ENCODE measurements around the gene ZNF175. TPM values are rescaled to one million over a fixed set of nuclear protein-coding genes. Genes with fewer than 3 reads are reported as not detected.

ZNF175 gene
- total RNA-seq, 1 donor from 2014 or later, result 15.1 TPM

GRCh38 chr19:51571599-51571998, 516 bp downstream of the ZNF175 start:
- Histone ChIP-seq H3K79me2 (ENCODE audit: insufficient read depth, low read length) (peaks cover 34% of the 10 kb centered on the region), H3K36me3 (ENCODE audit: insufficient read depth, low read length) (peaks cover 6% of the 10 kb centered on the region), H3K27me3 (ENCODE audit: insufficient read depth, low read length) (no peaks in the 10 kb centered on the region), H3K9me3 (ENCODE audit: insufficient read depth, low read depth, low read length) (no peaks in the 10 kb centered on the region), H3K4me2 (ENCODE audit: low read length) (peak overlapping the region; percentile 94), H3K9ac (ENCODE audit: low read length) (peak overlapping the region; percentile 92), H3K27ac (ENCODE audit: low read depth, low read length) (peak overlapping the region; percentile 76), H3K4me3 (ENCODE audit: insufficient read depth, low read depth, low read length) (peak overlapping the region; percentile 77), H2AFZ (ENCODE audit: low read depth, low read length) (peak overlapping the region; percentile 65), H3K4me1 (ENCODE audit: insufficient read depth, low read length) (peaks cover 15% of the 10 kb centered on the region), H4K20me1 (ENCODE audit: insufficient read depth, low read length) (peaks cover 8% of the 10 kb centered on the region)
- Mint-ChIP-seq H3K4me3 (ENCODE audit: unreplicated experiment) (peak overlapping the region; percentile 93), H3K9me3 (ENCODE audit: unreplicated experiment) (no peaks in the 10 kb centered on the region), H3K4me1 (ENCODE audit: low read depth, unreplicated experiment) (peaks cover 18% of the 10 kb centered on the region), H3K36me3 (ENCODE audit: low read depth, unreplicated experiment) (peaks cover 5% of the 10 kb centered on the region), H3K27ac (ENCODE audit: unreplicated experiment) (peak overlapping the region; percentile 86), H3K27me3 (ENCODE audit: low read depth, unreplicated experiment) (peaks cover 12% of the 10 kb centered on the region)
- no peak for FAIRE-seq
- TF ChIP-seq EZH2 (IDR thresholded peaks at IDR 0.05; ENCODE audit: insufficient read depth, low read length) (no peak), CTCF (IDR thresholded peaks at IDR 0.05; ENCODE audit: insufficient read depth, low read depth, low read length) (no peak)
- DNase-seq (ENCODE audit: low read depth), result no peak

- FAIRE-seq (no peak), DNase-seq (ENCODE audit: low read depth) (no peak)
- H3K9me3 ChIP-seq (ENCODE audit: insufficient read depth, low read depth, low read length), result no peaks in the 10 kb centered on the region
- TF ChIP-seq CTCF (IDR thresholded peaks at IDR 0.05; ENCODE audit: insufficient read depth, low read depth, low read length), result no peak
- TF ChIP-seq EZH2 (IDR thresholded peaks at IDR 0.05; ENCODE audit: insufficient read depth, low read length), result no peak
- H2AFZ ChIP-seq (ENCODE audit: low read depth, low read length), result no peak overlapping the region
- H3K36me3 Mint-ChIP-seq (ENCODE audit: low read depth, unreplicated experiment), result peaks cover 8% of the 10 kb centered on the region
- peak overlapping the region; percentile 76 for H3K27ac ChIP-seq (ENCODE audit: low read depth, low read length)
- H3K27ac Mint-ChIP-seq (ENCODE audit: unreplicated experiment), result peak overlapping the region; percentile 86
- H3K27me3 ChIP-seq (ENCODE audit: insufficient read depth, low read length), result no peaks in the 10 kb centered on the region
- peak overlapping the region; percentile 94 for H3K4me2 ChIP-seq (ENCODE audit: low read length)
- H3K4me1 ChIP-seq (ENCODE audit: insufficient read depth, low read length), result peaks cover 15% of the 10 kb centered on the region
- H3K4me3 Mint-ChIP-seq (ENCODE audit: unreplicated experiment), result peak overlapping the region; percentile 93
- H3K79me2 ChIP-seq (ENCODE audit: insufficient read depth, low read length), result peaks cover 39% of the 10 kb centered on the region
- H3K4me1 Mint-ChIP-seq (ENCODE audit: low read depth, unreplicated experiment), result peaks cover 18% of the 10 kb centered on the region
- no peaks in the 10 kb centered on the region for H3K9me3 Mint-ChIP-seq (ENCODE audit: unreplicated experiment)
- peaks cover 6% of the 10 kb centered on the region for H3K36me3 ChIP-seq (ENCODE audit: insufficient read depth, low read length)
- H3K9ac ChIP-seq (ENCODE audit: low read length), result peak overlapping the region; percentile 92
- H4K20me1 ChIP-seq (ENCODE audit: insufficient read depth, low read length), result peaks cover 11% of the 10 kb centered on the region
- peaks cover 7% of the 10 kb centered on the region for H3K27me3 Mint-ChIP-seq (ENCODE audit: low read depth, unreplicated experiment)
- peak overlapping the region; percentile 77 for H3K4me3 ChIP-seq (ENCODE audit: insufficient read depth, low read depth, low read length)
These were observed 1.3 kb downstream of the ZNF175 start for GRCh38 chr19:51572410-51572809.

GRCh38 chr19:51572908-51573307, 1.8 kb downstream of the ZNF175 start:
- DNase-seq (ENCODE audit: low read depth), result peak; percentile 63
- Histone ChIP-seq H3K9me3 (ENCODE audit: insufficient read depth, low read depth, low read length) (no peaks in the 10 kb centered on the region), H3K27ac (ENCODE audit: low read depth, low read length) (peak overlapping the region; percentile 76), H2AFZ (ENCODE audit: low read depth, low read length) (no peak overlapping the region), H3K4me3 (ENCODE audit: insufficient read depth, low read depth, low read length) (peak overlapping the region; percentile 77), H3K79me2 (ENCODE audit: insufficient read depth, low read length) (peaks cover 39% of the 10 kb centered on the region), H3K9ac (ENCODE audit: low read length) (peak overlapping the region; percentile 92), H4K20me1 (ENCODE audit: insufficient read depth, low read length) (peaks cover 11% of the 10 kb centered on the region), H3K4me1 (ENCODE audit: insufficient read depth, low read length) (peaks cover 15% of the 10 kb centered on the region), H3K4me2 (ENCODE audit: low read length) (peak overlapping the region; percentile 94), H3K36me3 (ENCODE audit: insufficient read depth, low read length) (peaks cover 6% of the 10 kb centered on the region), H3K27me3 (ENCODE audit: insufficient read depth, low read length) (no peaks in the 10 kb centered on the region)
- no peaks in the 10 kb centered on the region for H3K9me3 Mint-ChIP-seq (ENCODE audit: unreplicated experiment)
- H3K36me3 Mint-ChIP-seq (ENCODE audit: low read depth, unreplicated experiment), result peaks cover 8% of the 10 kb centered on the region
- TF ChIP-seq CTCF (IDR thresholded peaks at IDR 0.05; ENCODE audit: insufficient read depth, low read depth, low read length), result no peak
- TF ChIP-seq EZH2 (IDR thresholded peaks at IDR 0.05; ENCODE audit: insufficient read depth, low read length), result no peak
- FAIRE-seq, result peak; percentile 93
- no peak overlapping the region for H3K27ac Mint-ChIP-seq (ENCODE audit: unreplicated experiment)
- peaks cover 5% of the 10 kb centered on the region for H3K27me3 Mint-ChIP-seq (ENCODE audit: low read depth, unreplicated experiment)
- H3K4me3 Mint-ChIP-seq (ENCODE audit: unreplicated experiment), result peak overlapping the region; percentile 93
- peaks cover 18% of the 10 kb centered on the region for H3K4me1 Mint-ChIP-seq (ENCODE audit: low read depth, unreplicated experiment)
